Caco-2 (cell line): ENCODE measurements around the gene CELA1. TPM values are rescaled to one million over a fixed set of nuclear protein-coding genes. Genes with fewer than 3 reads are reported as not detected.

Experiments
- BruUV-seq: library from RNA; stranded (reverse); fragments of 400-500 nt; replicated peaks from 2 replicates; lab custom pipeline; 2021; lab: Mats Ljungman, UMichigan
- CTCF ChIA-PET: fragments of 300-600 bp; sonication (Branson Sonifier 250); formaldehyde crosslinking; loops from one replicate; lab custom pipeline; 2022; ENCODE audit warnings: antibody characterized with exemption; lab: Charles Lee
- POLR2A ChIA-PET: fragments of 300-600 bp; sonication (Branson Sonifier 250); formaldehyde crosslinking; loops from one replicate; lab custom pipeline; 2022; ENCODE audit warnings: antibody characterized with exemption; lab: Charles Lee
- DNase-seq, 2 experiments: peaks; one replicate each; pipeline versions ENCODE4 v3.0.0 to v3.0.0-alpha.2; 2020 to 2022
- H3K27me3 ChIP-seq: replicated peaks from 2 replicates; pipeline ENCODE4 v1.6.0; 2011; ENCODE audit warnings: low read length; ENCODE audit not compliant: control insufficient read depth, insufficient read depth
- H3K36me3 ChIP-seq: 2 replicates; pipeline ENCODE4 v1.5.1; 2011; ENCODE audit warnings: low read length; ENCODE audit not compliant: control insufficient read depth, insufficient read depth
- H3K4me1 ChIP-seq: fragments of 250-450 bp; sonication (Bioruptor Pico); 2 replicates; pipeline ENCODE4 v1.5.1; 2020; ENCODE audit warnings: mild to moderate bottlenecking
- H3K4me3 ChIP-seq: 2 replicates; pipeline ENCODE4 v1.5.1; 2011; ENCODE audit warnings: low read depth, mild to moderate bottlenecking, control low read depth, low read length
- H3K9me3 ChIP-seq: fragments of 250-450 bp; sonication (Bioruptor Pico); 2 replicates; pipeline ENCODE4 v1.5.1; 2020; ENCODE audit warnings: mild to moderate bottlenecking, moderate library complexity
- H3K27ac Mint-ChIP-seq: one replicate; pipeline ENCODE4 v1.8.0; 2022; ENCODE audit warnings: mixed read lengths; ENCODE audit not compliant: unreplicated experiment
- H3K27me3 Mint-ChIP-seq: one replicate; pipeline ENCODE4 v1.8.0; 2022; ENCODE audit warnings: mixed read lengths; ENCODE audit not compliant: insufficient read depth, unreplicated experiment
- H3K36me3 Mint-ChIP-seq: one replicate; pipeline ENCODE4 v1.8.0; 2022; ENCODE audit warnings: mild to moderate bottlenecking, mixed read lengths; ENCODE audit not compliant: insufficient read depth, unreplicated experiment
- H3K4me1 Mint-ChIP-seq: one replicate; pipeline ENCODE4 v1.8.0; 2022; ENCODE audit warnings: low read depth, mixed read lengths; ENCODE audit not compliant: unreplicated experiment
- H3K4me3 Mint-ChIP-seq: one replicate; pipeline ENCODE4 v1.8.0; 2022; ENCODE audit warnings: mild to moderate bottlenecking, moderate library complexity, mixed read lengths; ENCODE audit not compliant: unreplicated experiment
- H3K9me3 Mint-ChIP-seq: one replicate; pipeline ENCODE4 v1.8.0; 2022; ENCODE audit warnings: mixed read lengths; ENCODE audit not compliant: unreplicated experiment
- intact Hi-C: fragments of 100-400 bp; cut with micrococcal nuclease; formaldehyde crosslinking; loops from one replicate; pipeline ENCODE4 v1.10.0; 2022; ENCODE audit not compliant: unreplicated experiment
- total RNA-seq: library from RNA; stranded (reverse); gene quantifications from 2 replicates; pipeline ENCODE4 v1.2.3, GENCODE V29; 2022
- TF ChIP-seq, protein P1 (sequence below), 2 experiments: fragments of 200-600 bp in 1 of 2; IDR thresholded peaks; 1 replicate in 1 of 2; 2 replicates in 1 of 2; pipeline versions ENCODE4 v1.5.1 to v1.8.0; 2011 to 2022; ENCODE audit warnings: antibody characterized with exemption in 1 of 2, control low read depth in 1 of 2, inconsistent platforms in 1 of 2, low read depth in 1 of 2, low read length in 1 of 2, mild to moderate bottlenecking in 1 of 2, moderate library complexity in 1 of 2; ENCODE audit not compliant: insufficient read depth in 1 of 2, severe bottlenecking in 1 of 2, unreplicated experiment in 1 of 2

The CELA1 gene
- total RNA-seq, 1 experiment from 2014 or later: not detected

GRCh38 chr12:51373187-51373586, 26.7 kb upstream of the CELA1 start:
- TF ChIP-seq, protein P1, sequence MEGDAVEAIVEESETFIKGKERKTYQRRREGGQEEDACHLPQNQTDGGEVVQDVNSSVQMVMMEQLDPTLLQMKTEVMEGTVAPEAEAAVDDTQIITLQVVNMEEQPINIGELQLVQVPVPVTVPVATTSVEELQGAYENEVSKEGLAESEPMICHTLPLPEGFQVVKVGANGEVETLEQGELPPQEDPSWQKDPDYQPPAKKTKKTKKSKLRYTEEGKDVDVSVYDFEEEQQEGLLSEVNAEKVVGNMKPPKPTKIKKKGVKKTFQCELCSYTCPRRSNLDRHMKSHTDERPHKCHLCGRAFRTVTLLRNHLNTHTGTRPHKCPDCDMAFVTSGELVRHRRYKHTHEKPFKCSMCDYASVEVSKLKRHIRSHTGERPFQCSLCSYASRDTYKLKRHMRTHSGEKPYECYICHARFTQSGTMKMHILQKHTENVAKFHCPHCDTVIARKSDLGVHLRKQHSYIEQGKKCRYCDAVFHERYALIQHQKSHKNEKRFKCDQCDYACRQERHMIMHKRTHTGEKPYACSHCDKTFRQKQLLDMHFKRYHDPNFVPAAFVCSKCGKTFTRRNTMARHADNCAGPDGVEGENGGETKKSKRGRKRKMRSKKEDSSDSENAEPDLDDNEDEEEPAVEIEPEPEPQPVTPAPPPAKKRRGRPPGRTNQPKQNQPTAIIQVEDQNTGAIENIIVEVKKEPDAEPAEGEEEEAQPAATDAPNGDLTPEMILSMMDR (IDR thresholded peaks at IDR 0.05; ENCODE audit: insufficient read depth in 1 of 2, low read depth in 1 of 2, low read length in 1 of 2, severe bottlenecking in 1 of 2, unreplicated experiment in 1 of 2): no peak
- Mint-ChIP-seq H3K9me3 (no peaks in the 10 kb centered on the region), H3K27ac (peak overlapping the region; percentile 6), H3K36me3 (peaks cover 96% of the 10 kb centered on the region), H3K4me3 (no peak overlapping the region), H3K4me1 (peaks cover 16% of the 10 kb centered on the region), H3K27me3 (no peaks in the 10 kb centered on the region)
- H3K27me3 ChIP-seq: no peaks in the 10 kb centered on the region
- POLR2A ChIA-PET: no interaction called here
- intact Hi-C loops: no loop called here
- peaks cover 11% of the 10 kb centered on the region for H3K36me3 ChIP-seq
- CTCF ChIA-PET: no interaction called here
- peaks cover 19% of the 10 kb centered on the region for H3K4me1 ChIP-seq
- BruUV-seq: no TSS peak
- no peaks in the 10 kb centered on the region for H3K9me3 ChIP-seq
- H3K4me3 ChIP-seq: no peak overlapping the region
- no peak for DNase-seq

- intact Hi-C loops: no loop called here
- POLR2A ChIA-PET: interaction anchor here (0.6 to 1.6 kb wide), 3 partner anchors 19 to 517 kb away, joined by 3 to 6 read pairs (median 6); partner anchors contain the start of gene GALNT6
- Histone ChIP-seq H3K4me3 (no peak overlapping the region), H3K36me3 (peaks cover 7% of the 10 kb centered on the region), H3K27me3 (no peaks in the 10 kb centered on the region), H3K4me1 (peaks cover 19% of the 10 kb centered on the region), H3K9me3 (no peaks in the 10 kb centered on the region)
- CTCF ChIA-PET: interaction anchor here (0.7 to 1.7 kb wide), 4 partner anchors 18 to 291 kb away, joined by 3 to 7 read pairs (median 4); no protein-coding TSS in a partner anchor
- DNase-seq: no peak
- Mint-ChIP-seq H3K4me3 (peak overlapping the region; percentile 15), H3K9me3 (no peaks in the 10 kb centered on the region), H3K27me3 (no peaks in the 10 kb centered on the region), H3K27ac (peak overlapping the region; percentile 82), H3K36me3 (peaks cover 96% of the 10 kb centered on the region), H3K4me1 (peaks cover 16% of the 10 kb centered on the region)
- BruUV-seq: no TSS peak
- TF ChIP-seq, protein P1 (IDR thresholded peaks at IDR 0.05; ENCODE audit: insufficient read depth in 1 of 2, low read depth in 1 of 2, low read length in 1 of 2, severe bottlenecking in 1 of 2, unreplicated experiment in 1 of 2): no peak
These were observed 25.5 kb upstream of the CELA1 start for GRCh38 chr12:51372021-51372420.

DNA sequence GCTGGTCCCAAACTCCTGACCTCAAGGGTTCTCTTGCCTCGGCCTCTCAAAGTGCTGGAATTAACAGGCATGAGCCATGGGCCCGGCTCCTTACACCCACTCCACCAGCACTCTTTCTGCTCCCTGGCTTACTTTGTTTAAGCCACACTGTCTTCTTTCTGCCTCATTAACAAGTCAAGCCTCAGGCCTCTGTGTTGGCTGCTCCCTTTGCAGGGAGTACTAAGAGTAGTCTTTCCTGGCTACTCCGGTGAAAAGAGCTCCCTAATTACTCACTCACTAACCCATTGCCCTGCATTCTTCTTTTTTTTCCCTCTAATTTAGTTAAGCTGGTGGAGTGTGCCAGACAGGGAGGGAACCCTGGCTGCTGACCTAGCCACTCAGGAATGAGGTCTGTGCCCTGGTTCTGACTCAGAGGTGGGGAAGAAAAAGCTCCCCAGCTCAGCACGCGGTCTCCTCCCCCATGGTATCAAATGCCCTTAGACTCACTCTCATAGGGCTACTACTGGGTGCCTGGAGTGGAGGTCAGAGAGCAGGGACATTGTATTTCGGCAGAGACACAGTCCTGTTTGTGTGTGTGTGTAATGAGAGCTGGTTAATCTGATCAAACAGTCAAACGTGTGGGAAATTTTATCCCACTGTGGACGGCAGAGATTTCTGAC, 24.9 kb upstream of the CELA1 start:
- H3K36me3 Mint-ChIP-seq: peaks cover 96% of the 10 kb centered on the region
- H3K27me3 Mint-ChIP-seq: no peaks in the 10 kb centered on the region
- Histone ChIP-seq H3K4me3 (no peak overlapping the region), H3K9me3 (no peaks in the 10 kb centered on the region), H3K36me3 (peaks cover 2% of the 10 kb centered on the region), H3K4me1 (peaks cover 19% of the 10 kb centered on the region), H3K27me3 (no peaks in the 10 kb centered on the region)
- CTCF ChIA-PET: interaction anchor here (0.7 to 1.7 kb wide), 4 partner anchors 19 to 292 kb away, joined by 3 to 7 read pairs (median 4); no protein-coding TSS in a partner anchor
- intact Hi-C loops: no loop called here
- POLR2A ChIA-PET: interaction anchor here (0.6 to 1.6 kb wide), 3 partner anchors 20 to 518 kb away, joined by 3 to 6 read pairs (median 6); partner anchors contain the start of gene GALNT6
- TF ChIP-seq, protein P1 (IDR thresholded peaks at IDR 0.05; ENCODE audit: insufficient read depth in 1 of 2, low read depth in 1 of 2, low read length in 1 of 2, severe bottlenecking in 1 of 2, unreplicated experiment in 1 of 2): no peak
- peak; percentile 59 to 64 for DNase-seq
- BruUV-seq: no TSS peak
- H3K27ac Mint-ChIP-seq: peak overlapping the region; percentile 82
- H3K9me3 Mint-ChIP-seq: no peaks in the 10 kb centered on the region
- peaks cover 16% of the 10 kb centered on the region for H3K4me1 Mint-ChIP-seq
- peak overlapping the region; percentile 15 for H3K4me3 Mint-ChIP-seq
